Amniotic epithelial cell (primary cell): ENCODE results near the gene HRH3.

Experiments
- DNase-seq: peaks from one replicate; pipeline ENCODE4 v3.0.0-alpha.2; 2010; ENCODE audit warnings: low read depth

Gene HRH3

GRCh38 chr20:62243906-62244515 lies 23.9 kb upstream of the HRH3 start:
- DNase-seq: no peak

DNA sequence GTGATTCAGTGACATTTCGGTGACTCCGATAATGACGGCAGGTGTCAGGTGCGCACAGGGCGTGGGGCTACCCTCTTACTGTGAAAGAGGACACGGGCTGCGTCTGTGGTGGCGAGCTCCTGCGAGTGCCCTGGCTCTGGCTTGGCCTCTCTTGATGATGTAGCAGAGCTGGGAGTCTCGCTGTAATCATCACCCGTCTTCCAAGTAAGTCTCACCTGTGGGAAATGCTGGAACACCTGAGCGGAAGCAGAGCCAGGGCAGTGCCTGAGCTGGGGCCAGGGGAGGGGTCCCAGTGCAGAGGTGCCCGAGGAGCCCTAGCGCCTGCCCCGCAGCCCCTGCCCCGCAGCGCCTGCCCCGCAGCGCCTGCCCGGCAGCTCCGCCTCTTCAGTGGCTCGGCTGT lies 23.0 kb upstream of the HRH3 start:
- DNase-seq: no peak

- DNase-seq: no peak
These were observed 22.1 kb upstream of the HRH3 start for GRCh38 chr20:62242176-62242575.

DNA sequence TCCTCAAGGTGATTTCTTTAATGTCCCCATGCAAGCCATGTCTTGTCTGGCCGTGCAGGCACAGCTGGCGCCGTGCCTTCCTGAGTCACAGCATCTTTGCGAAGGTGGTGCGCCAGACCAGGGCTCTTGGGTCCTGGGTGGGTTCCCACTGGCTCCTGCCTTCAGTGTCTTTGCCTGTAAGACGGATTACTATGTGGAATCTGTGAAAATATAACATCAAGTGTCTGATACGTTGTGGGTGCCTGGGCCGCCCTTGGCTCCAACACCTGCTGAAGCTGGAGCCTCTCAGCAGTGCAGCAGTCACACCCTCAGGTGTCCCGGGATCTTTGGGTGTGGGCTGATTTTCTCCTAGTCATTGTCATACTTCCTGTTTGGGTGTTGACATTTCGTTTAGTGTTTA lies 21.4 kb upstream of the HRH3 start:
- DNase-seq: no peak

DNA sequence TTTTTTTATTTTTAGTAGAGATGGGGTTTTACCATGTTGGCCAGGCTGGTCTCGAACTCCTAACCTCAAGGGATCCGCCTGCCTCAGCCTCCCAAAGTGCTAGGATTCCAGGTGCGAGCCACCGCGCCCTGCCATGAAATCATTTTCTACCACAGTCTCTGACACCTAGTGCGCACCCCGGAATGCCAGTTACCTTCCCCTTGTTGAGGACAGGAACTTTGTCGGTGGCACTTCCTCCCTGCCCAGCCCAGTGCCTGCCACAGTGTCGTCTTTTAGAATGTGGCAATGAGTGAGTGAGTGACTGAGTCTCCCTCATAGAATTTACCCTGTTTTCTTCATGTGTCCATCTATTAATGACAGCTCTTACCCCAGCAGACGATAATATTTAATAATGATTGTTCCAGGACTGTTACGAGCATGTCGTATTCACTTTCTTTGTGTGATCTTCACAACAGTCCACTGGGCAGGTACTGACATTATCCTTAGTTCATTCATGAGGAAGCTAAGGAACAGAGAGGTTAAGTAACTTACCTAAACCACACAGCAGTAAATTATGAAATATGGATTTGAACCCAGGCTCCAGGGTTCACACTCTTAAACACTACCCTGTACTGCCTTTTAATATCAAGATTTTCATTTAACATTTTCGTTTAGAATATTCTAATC lies 20.1 kb upstream of the HRH3 start:
- DNase-seq: no peak

DNA sequence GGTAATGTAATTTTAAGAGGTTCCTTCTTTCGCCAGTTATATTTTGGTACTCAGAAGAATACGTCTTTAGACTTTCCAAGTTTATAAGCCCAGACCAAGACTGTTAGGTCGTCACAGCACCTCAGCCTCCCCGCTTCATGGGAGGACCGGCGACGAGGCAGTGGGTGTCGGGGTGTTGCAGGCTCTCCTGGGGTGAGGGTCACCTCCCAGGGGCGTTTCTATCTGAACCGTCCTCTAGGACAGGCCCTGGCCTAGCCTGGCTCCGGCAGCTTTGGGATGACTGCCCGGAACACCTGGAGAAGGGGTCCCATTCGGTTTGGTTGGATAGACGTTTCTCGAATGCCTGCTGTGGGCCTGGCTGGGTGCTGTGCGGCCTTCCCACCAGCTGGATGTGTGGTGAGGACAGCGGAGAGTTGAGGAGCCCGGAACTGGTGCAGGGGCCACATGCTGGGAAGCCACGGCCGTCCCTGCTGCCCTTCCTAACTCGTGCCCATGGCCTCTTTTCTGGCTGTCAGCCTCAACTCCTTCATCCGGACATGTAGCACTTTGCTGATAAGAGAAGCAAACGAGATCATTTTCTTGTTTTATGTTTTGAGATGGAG lies 19.3 kb upstream of the HRH3 start:
- DNase-seq: no peak

DNA sequence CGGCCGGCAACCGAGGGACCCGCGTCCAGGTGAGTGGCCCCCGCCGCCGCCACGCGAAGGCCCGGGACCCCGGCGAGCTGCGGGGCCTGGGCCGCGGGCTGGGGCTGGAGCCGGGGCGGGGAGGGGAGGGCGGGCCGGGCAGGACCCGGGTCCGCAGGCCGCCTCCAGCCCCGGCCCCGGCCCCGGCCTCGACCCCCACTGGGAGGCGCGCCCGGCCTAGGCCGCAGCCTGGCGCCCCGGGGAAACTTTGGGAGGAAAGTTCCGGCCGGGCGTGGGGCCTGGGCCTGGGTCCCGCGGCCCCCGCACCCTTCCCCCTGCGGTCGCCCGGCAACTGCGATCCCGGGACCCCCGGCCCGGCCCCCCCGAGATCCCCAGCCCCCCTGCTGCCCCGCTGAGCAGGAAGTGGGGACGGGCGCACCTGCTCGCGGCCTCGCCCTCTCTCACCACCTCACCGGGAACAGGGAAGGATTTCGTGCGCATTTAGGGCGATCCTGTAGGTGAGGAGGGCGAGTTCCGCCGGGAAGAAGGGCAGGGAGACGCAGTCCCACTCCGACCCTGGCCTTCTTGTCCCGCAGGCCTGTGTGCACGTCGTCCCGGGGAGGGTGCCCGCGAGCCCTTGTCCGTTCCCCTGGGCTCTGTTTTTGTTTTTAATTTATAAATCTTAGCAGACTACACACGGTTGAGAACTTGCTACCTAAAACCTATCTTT lies 18.6 kb upstream of the HRH3 start:
- DNase-seq: no peak

DNA sequence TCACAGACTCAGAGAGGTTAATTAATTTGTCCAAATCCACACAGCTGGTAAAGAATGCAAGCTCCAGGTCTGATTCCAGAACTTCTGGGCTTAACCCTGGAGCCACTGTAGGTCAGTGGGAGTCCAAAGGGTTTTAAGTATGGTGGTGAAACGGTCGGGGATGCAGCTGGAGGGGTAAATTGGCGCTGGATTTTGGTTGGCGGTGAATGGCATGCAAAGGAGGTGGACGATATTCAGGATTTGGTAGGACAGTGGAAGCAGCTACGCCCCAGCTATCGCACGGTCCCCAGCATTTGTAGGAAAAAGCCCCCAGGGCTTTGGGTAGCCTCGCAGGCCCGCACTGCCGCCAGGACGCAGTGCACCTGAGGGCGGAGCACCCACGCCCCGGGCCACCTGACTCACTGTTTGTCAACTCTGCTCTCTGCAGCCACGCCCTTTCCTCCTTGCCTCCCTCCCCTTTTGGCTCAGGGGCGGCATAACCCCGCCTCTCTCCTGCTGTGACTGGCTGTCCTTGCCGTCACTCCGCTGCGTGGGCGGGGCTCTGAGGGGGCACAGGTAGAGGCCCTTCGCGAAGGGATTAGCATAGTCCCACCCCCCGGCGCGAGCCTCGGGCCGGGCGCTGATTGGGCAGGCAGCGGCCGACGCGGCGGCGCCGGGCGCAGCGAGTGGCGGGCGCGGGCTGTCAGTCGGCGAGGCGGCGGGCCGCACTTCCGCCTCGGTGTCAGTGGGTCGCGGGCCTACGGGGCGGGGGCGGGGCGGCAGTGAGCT lies 17.9 kb upstream of the HRH3 start, which contains the start of gene OSBPL2:
TSS of gene OSBPL2 (plus strand) at position 721 of the 768 bp plus-strand sequence. CDS start 17,664 bp downstream, outside the sequence.
- DNase-seq: peak; percentile 95

- DNase-seq: no peak
These were observed 17.4 kb upstream of the HRH3 start for GRCh38 chr20:62237514-62237800.

DNA sequence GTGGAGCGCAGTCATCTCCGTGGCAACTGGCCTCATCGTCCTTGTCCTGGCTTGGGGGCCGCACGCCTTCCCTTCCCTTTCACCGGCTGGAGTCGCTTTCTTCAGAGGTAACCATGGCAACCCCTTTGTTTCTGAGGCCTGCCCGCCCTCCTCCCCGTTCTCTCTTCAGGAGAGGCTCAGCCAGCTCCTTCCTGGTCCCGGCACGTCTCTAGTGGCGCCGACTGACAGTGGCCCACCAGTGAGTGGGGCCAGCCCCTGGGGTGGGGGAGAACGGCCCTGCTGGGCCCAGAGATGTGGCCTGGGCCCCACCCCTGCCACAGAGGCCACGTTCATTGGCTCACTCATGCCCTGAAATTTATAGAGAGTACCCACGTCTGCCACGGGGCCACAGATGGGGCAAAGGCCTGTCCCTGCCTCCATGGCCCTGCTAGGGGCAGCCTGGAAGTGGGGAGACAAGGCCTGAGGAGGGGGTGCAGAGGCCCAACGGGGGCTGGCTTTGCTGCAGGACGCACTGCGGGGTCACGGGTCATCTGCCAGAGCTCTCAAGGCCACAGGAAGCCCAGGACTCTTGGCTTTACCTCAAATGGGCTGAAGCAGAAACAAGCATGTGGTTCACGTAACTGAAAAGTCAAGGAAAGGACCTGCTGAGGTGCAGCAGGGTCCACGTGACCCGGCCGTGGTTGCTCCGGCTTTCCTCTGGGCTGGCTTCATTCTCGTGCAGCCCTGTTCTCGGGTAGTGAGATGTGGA lies 16.9 kb upstream of the HRH3 start:
- DNase-seq: no peak

DNA sequence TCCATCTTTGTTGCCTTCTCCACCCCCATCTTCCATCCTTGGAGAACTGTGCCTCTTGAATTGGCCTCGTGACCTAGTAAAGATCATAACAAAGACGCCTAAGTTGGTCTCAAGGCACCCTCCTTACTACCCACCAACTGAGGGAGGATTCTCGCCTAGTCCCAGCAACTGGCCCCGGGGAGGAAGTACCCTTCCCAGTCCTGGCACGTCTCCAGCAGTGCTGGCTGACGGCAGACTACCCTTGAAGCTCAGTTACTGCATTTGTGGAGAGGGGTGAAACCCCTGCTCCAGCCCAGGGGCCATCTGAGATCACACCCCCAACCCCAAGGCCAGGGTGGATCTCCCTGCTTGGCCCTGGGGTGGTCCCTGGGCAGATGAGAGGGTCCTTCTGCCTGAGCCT lies 16.1 kb upstream of the HRH3 start:
- no peak for DNase-seq

GRCh38 chr20:62235777-62236157 lies 15.7 kb upstream of the HRH3 start:
- no peak for DNase-seq

DNA sequence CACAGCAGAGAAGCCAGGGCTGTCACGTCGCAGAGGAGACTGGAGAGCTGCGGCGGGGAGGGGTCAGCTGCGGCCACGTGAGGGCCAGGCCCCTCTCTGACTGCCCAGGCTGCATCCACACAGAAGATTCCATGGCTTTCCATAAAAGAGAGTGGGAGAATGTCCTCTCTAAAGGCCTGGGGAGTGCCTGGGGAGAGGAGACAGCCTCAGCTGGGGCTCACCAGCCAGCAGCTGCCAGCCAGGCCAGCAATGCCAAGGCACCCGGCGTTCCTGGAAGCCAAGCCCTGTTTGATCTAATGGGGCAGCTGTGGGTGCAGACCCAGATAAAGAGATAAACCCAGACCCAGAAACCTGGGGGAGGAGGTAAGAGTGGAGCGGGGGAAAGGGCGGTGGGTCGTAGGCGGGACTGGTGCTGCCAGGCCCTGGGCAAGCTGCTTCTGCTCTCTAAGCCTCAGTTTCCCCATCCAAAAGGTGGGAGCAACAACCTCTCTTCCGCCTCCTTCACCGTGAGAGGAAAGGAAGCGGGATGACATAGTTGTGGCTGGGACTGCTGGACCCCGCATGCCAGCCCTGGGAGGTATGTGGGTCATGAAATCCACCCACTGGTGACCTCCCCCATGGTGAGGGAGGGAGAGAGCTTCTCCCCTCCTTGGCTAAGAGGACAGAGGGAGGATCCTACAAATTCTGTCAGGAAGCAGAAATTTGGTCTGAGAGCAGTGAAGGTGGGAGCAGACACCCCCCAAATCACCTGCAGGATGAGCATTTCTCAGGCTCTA lies 15.1 kb upstream of the HRH3 start:
- DNase-seq: no peak

DNA sequence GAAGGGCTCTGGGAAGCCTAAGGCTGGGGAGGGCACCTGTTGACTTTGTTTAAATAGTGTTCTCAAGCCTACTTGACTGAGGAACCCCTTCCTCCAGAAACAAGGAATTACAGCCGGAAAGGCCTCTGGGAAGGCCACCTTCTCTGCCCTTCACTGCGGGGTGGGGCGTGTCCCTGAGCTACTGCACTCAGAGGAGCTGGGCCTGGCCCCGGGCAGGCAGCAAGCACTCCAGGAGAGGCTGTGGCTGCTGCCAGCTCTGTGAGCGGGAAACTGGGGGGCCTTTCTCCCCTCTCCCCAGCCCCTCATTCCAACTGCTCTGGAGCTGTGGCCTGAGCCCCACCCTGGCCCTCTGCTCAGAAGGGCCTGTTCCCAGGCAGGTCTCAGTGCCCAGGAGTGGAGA lies 14.3 kb upstream of the HRH3 start:
- no peak for DNase-seq

GRCh38 chr20:62233684-62234083 lies 13.6 kb upstream of the HRH3 start:
- DNase-seq: no peak

DNA sequence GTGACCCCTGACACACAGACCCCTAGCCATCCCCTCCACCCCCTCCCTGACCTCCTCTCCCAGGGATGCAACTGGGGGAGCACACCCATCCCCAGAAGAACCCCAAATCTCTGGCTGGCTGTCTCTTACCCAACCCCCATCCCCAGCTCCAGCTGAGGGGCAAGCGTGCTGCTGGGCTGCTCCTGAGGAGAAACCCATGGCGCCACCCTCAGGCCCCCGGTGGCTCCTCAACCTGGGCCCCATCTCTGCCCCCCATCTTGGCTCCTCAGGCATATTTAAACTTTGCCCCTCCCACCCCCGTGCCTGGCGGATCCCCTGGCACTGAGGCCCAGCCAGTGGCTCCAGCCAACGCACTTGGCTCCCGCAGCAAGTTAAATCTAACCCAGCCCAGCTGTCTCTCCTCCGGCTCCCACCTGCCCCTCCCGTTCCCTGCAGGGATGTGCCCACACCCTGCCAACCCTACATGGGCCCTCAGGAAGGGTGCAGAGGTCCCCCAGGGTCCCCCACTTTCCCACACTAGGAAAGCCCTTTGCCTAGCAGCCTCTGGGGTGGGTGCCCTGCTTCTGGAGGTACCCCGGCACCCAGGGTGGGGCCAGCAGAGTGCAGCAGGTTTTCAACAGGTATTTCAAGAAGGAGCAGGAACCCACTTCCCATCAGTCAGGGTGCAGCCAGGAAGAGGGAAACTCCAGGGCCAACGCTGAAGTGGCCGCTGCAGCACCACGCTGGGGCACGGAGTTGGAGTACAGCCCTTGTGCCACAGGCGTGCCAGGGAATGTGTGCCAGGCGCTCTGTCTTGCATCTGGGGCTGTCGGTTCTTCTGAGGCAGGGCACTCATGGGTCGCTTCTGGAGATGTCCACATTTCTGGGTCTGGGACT lies 12.9 kb upstream of the HRH3 start:
- DNase-seq: no peak

- no peak for DNase-seq
These were observed 12.1 kb upstream of the HRH3 start for GRCh38 chr20:62232194-62232593.

GRCh38 chr20:62231292-62231691 lies 11.2 kb upstream of the HRH3 start:
- no peak for DNase-seq

GRCh38 chr20:62230696-62231095 lies 10.6 kb upstream of the HRH3 start:
- DNase-seq: no peak

- DNase-seq: no peak
These were observed 10.2 kb upstream of the HRH3 start for GRCh38 chr20:62230276-62230675.
